Measurements from ENCODE around the gene ANKLE1. TPM values are rescaled to one million over a fixed set of nuclear protein-coding genes. Genes with fewer than 3 reads are reported as not detected.

Gene ANKLE1
- total RNA-seq, 1 experiment from 2014 or later = 0.16 TPM

DNA sequence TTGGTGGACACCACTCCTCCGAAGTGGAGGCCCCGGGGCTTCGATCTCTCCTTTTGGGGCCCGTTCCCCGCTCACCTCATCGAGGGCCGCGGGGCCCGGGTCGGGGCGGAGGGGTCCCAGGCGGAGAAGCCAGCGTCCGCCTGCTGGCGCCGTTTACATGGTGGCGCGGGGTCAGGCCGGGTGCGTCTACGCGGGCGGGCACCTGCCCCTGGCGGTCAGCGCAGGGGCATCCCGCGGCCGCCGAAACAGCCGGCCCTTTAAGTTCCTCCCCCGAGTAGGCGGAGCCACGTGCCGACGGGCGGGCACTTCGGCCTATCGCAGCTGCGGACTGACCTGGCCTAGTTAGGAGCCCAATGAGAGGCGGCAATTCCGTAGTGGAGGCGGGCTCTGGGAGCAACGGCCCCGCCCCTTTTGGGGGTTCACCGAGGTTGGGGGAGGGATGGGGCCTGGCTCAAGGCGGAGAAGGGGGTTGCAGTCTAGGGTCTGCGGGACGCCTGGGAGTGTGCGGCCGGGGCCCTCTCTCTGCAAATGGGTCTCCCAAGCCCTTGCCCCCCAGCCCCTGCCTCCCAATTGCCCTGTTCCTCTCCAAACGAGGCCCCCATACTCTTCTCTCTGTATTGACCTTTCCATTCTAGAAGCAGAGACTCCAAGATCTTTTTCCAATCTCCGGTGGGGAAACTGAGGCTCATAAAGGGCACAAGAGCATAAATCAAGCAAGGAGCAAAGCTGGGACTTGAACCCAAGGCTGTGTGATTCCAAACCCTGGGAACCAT, 21.7 kb downstream of the ANKLE1 start, which contains the start of gene ABHD8:
Gene ABHD8, minus strand, starts transcription at position 259 of the 773 bp plus-strand sequence. CDS start 1,809 bp downstream, outside the sequence.
- peak within 1 kb of the TSS; percentile 65 for H3K4me3 Mint-ChIP-seq (ENCODE audit: unreplicated experiment)
- intact Hi-C loops (cut with micrococcal nuclease) = no loop called here
- H3K27ac Mint-ChIP-seq (ENCODE audit: low read depth, unreplicated experiment) = no peak within 1 kb of the TSS
- ChIA-PET POLR2A (interaction anchor here (0.6 to 10.5 kb wide), 6 partner anchors 8 to 43 kb away, joined by 3 to 152 read pairs (median 4); partner anchors contain the start of genes ANO8 and GTPBP3), CTCF (interaction anchor here (0.5 to 1.0 kb wide), 5 partner anchors 44 to 784 kb away, joined by 3 to 6 read pairs (median 4); partner anchors contain the start of gene CCDC194)
- H3K9me3 Mint-ChIP-seq (ENCODE audit: unreplicated experiment) = no peaks in the 10 kb centered on the region
- peak; percentile 96 for DNase-seq (ENCODE audit: unreplicated experiment)
- TF ChIP-seq, protein P1, sequence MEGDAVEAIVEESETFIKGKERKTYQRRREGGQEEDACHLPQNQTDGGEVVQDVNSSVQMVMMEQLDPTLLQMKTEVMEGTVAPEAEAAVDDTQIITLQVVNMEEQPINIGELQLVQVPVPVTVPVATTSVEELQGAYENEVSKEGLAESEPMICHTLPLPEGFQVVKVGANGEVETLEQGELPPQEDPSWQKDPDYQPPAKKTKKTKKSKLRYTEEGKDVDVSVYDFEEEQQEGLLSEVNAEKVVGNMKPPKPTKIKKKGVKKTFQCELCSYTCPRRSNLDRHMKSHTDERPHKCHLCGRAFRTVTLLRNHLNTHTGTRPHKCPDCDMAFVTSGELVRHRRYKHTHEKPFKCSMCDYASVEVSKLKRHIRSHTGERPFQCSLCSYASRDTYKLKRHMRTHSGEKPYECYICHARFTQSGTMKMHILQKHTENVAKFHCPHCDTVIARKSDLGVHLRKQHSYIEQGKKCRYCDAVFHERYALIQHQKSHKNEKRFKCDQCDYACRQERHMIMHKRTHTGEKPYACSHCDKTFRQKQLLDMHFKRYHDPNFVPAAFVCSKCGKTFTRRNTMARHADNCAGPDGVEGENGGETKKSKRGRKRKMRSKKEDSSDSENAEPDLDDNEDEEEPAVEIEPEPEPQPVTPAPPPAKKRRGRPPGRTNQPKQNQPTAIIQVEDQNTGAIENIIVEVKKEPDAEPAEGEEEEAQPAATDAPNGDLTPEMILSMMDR (IDR thresholded peaks at IDR 0.05; ENCODE audit: unreplicated experiment) = peak; percentile 49
- BruUV-seq (replicated peaks) = no TSS peak
- peaks cover 21% of the 10 kb centered on the region for H3K4me1 Mint-ChIP-seq (ENCODE audit: insufficient read depth, unreplicated experiment)
- H3K36me3 Mint-ChIP-seq (ENCODE audit: insufficient read depth, unreplicated experiment) = peaks cover 14% of the 10 kb centered on the region
- no peaks in the 10 kb centered on the region for H3K27me3 Mint-ChIP-seq (ENCODE audit: insufficient read depth, unreplicated experiment)

- Mint-ChIP-seq H3K4me1 (ENCODE audit: insufficient read depth, unreplicated experiment) (peaks cover 21% of the 10 kb centered on the region), H3K27ac (ENCODE audit: low read depth, unreplicated experiment) (no peak overlapping the region), H3K9me3 (ENCODE audit: unreplicated experiment) (no peaks in the 10 kb centered on the region), H3K36me3 (ENCODE audit: insufficient read depth, unreplicated experiment) (peaks cover 14% of the 10 kb centered on the region), H3K4me3 (ENCODE audit: unreplicated experiment) (peak overlapping the region; percentile 65), H3K27me3 (ENCODE audit: insufficient read depth, unreplicated experiment) (no peaks in the 10 kb centered on the region)
- no TSS peak for BruUV-seq (replicated peaks)
- intact Hi-C loops (cut with micrococcal nuclease) = no loop called here
- TF ChIP-seq, protein P1 (IDR thresholded peaks at IDR 0.05; ENCODE audit: unreplicated experiment) = no peak
- POLR2A ChIA-PET = interaction anchor here (0.6 to 10.5 kb wide), 4 partner anchors 8 to 30 kb away, joined by 3 to 152 read pairs (median 8); partner anchors contain the start of genes ANO8 and GTPBP3
- DNase-seq (ENCODE audit: unreplicated experiment) = peak; percentile 53
- CTCF ChIA-PET = interaction anchor here (0.5 to 2.0 kb wide), 6 partner anchors 11 to 784 kb away, joined by 3 to 9 read pairs (median 4); partner anchors contain the start of gene CCDC194
These were observed 22.2 kb downstream of the ANKLE1 start for GRCh38 chr19:17303940-17304267.

- DNase-seq (ENCODE audit: unreplicated experiment) = peak; percentile 61
- no TSS peak for BruUV-seq (replicated peaks)
- H3K9me3 Mint-ChIP-seq (ENCODE audit: unreplicated experiment) = no peaks in the 10 kb centered on the region
- peak overlapping the region; percentile 55 for H3K27ac Mint-ChIP-seq (ENCODE audit: low read depth, unreplicated experiment)
- TF ChIP-seq, protein P1 (IDR thresholded peaks at IDR 0.05; ENCODE audit: unreplicated experiment) = no peak
- no peaks in the 10 kb centered on the region for H3K27me3 Mint-ChIP-seq (ENCODE audit: insufficient read depth, unreplicated experiment)
- peaks cover 25% of the 10 kb centered on the region for H3K4me1 Mint-ChIP-seq (ENCODE audit: insufficient read depth, unreplicated experiment)
- H3K36me3 Mint-ChIP-seq (ENCODE audit: insufficient read depth, unreplicated experiment) = peaks cover 14% of the 10 kb centered on the region
- peak overlapping the region; percentile 78 for H3K4me3 Mint-ChIP-seq (ENCODE audit: unreplicated experiment)
- intact Hi-C loops (cut with micrococcal nuclease) = loop anchor here (1.0 kb wide), 2 partner anchors 8 to 30 kb away; partner anchors contain the start of gene ANO8
- CTCF ChIA-PET = interaction anchor here (0.6 to 2.0 kb wide), 14 partner anchors 8 to 1044 kb away, joined by 3 to 13 read pairs (median 4); partner anchors contain the start of gene CCDC194
- POLR2A ChIA-PET = interaction anchor here (0.6 to 10.5 kb wide), 14 partner anchors 8 to 888 kb away, joined by 3 to 152 read pairs (median 4); partner anchors contain the start of genes ANO8, GTPBP3, MPV17L2 and MVB12A
These were observed 22.9 kb downstream of the ANKLE1 start for GRCh38 chr19:17304386-17305215.

All from MCF 10A (cell line).